ENCODE measurements around the gene GRAP.

- TF ChIP-seq CTCF (IDR thresholded peaks at IDR 0.05) (no peak), POLR2A (IDR thresholded peaks at IDR 0.05) (no peak), EP300 (IDR thresholded peaks at IDR 0.05) (no peak)
Observed at GRCh38 chr17:19017804-19018599, 28.8 kb downstream of the GRAP start.
